T-helper 17 cell (primary cell): ENCODE results near the gene KRTAP3-2. TPM values are rescaled to one million over a fixed set of nuclear protein-coding genes. Genes with fewer than 3 reads are reported as not detected.

Source experiments
- ATAC-seq: fragments of 150-1000 bp; cut with Tn5 transposase; 2 replicates; pipeline ENCODE4 v1.10.0; 2021; ENCODE audit warnings: mild to moderate bottlenecking, moderate library complexity
- DNase-seq, 3 donors: peaks; one replicate each; pipeline versions ENCODE4 v3.0.0 to v3.0.0-alpha.2; 2020 to 2021
- H3K9me3 ChIP-seq: one replicate; pipeline ENCODE4 v1.7.0; 2013; ENCODE audit warnings: low read length, mild to moderate bottlenecking; ENCODE audit not compliant: control insufficient read depth, poor library complexity, severe bottlenecking
- H3K27ac Mint-ChIP-seq: one replicate; pipeline ENCODE4 v1.8.0; 2022; ENCODE audit warnings: mild to moderate bottlenecking, moderate library complexity, mixed read lengths
- H3K27me3 Mint-ChIP-seq: one replicate; pipeline ENCODE4 v1.8.0; 2022; ENCODE audit warnings: mixed read lengths
- H3K36me3 Mint-ChIP-seq: one replicate; pipeline ENCODE4 v1.8.0; 2022; ENCODE audit warnings: low read depth, mixed read lengths
- H3K4me1 Mint-ChIP-seq: one replicate; pipeline ENCODE4 v1.8.0; 2022; ENCODE audit warnings: mild to moderate bottlenecking, mixed read lengths
- H3K4me3 Mint-ChIP-seq: one replicate; pipeline ENCODE4 v1.8.0; 2022; ENCODE audit warnings: mild to moderate bottlenecking, moderate library complexity, mixed read lengths
- total RNA-seq, 4 donors: library from RNA in 2 of 4; stranded (reverse) in 2 of 4; gene quantifications; one replicate each; pipeline ENCODE4 v1.2.3 and lab custom pipeline; 2022 to 2026

Gene KRTAP3-2
- total RNA-seq, 2 donors from 2014 or later = not detected

DNA sequence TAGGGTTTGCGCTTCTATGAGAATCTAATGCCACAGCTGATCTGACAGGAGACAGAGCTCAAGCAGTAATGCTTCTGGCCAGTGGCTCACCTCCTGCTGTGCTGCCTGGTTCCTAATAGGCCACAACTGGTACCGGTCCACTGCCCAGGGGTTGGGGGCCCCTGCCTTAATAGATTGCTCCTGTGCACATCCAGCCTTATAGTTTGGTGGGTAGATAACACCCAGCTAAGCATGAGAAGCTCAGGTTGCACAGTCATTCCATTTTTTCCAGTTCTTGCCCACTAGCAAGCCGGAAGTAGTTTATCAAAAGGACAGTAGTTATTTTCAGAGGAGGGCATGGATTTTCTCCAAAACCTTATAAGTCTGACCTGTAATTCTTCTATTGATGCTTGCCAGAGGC is 19.7 kb upstream of the KRTAP3-2 start:
- no peak overlapping the region for H3K4me3 Mint-ChIP-seq
- no peak for DNase-seq
- H3K4me1 Mint-ChIP-seq = no peaks in the 10 kb centered on the region
- H3K9me3 ChIP-seq = no peaks in the 10 kb centered on the region
- peaks cover 49% of the 10 kb centered on the region for H3K27me3 Mint-ChIP-seq
- no peak overlapping the region for H3K27ac Mint-ChIP-seq
- no peaks in the 10 kb centered on the region for H3K36me3 Mint-ChIP-seq
- ATAC-seq = no peak

DNA sequence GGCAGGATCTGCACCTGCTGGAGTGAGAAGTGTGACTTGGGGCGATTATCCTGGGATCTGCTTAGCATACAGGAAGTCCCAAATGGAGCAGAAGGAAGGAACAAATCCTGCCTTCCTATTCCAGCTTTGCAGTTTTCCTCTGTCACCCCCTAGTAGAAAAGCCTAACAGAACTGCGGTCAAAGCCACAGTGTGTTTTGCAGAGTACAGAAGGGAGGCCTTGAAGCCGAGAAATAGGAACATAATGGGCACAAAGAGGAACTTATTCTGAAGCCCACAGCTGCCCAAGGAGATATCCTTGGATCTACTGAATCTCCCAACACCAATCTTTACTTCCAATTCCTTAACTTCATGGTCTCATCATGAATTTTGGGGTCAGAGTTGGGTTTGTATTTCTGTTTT is 18.8 kb upstream of the KRTAP3-2 start:
- peaks cover 43% of the 10 kb centered on the region for H3K27me3 Mint-ChIP-seq
- H3K36me3 Mint-ChIP-seq = no peaks in the 10 kb centered on the region
- H3K27ac Mint-ChIP-seq = no peak overlapping the region
- no peaks in the 10 kb centered on the region for H3K4me1 Mint-ChIP-seq
- H3K4me3 Mint-ChIP-seq = no peak overlapping the region
- ATAC-seq = no peak
- DNase-seq = no peak
- no peaks in the 10 kb centered on the region for H3K9me3 ChIP-seq

DNA sequence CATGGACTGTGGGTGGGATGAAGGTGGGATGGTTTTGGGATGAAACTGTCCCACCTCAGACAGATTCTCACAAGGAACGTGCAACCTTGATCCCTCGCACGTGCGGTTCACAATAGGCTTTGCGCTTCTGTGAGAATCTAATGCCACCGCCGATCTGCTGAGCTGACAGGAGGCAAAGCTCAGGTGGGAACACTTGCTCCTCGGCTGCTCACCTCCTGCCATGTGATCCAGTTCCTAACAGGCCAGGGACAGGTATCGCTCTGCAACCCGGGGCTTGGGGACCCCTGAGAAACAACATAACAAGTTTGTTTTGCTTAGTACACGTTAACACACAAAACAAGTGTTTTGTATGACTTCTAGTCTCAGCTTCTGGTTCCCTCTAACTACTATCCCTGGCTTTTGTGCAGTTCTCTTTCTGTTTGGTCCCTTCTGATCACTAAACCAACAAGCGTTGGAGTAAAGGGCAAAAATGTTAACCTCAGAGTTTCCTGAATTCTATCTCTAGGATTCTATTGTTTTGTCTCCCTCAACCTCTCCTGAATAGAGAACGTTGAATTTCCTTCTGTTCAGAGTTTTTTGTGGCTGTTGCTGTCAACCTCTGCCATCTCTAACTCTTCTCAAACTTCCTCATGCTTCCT is 17.0 kb upstream of the KRTAP3-2 start:
- no peaks in the 10 kb centered on the region for H3K36me3 Mint-ChIP-seq
- H3K4me1 Mint-ChIP-seq = no peaks in the 10 kb centered on the region
- peaks cover 28% of the 10 kb centered on the region for H3K27me3 Mint-ChIP-seq

DNA sequence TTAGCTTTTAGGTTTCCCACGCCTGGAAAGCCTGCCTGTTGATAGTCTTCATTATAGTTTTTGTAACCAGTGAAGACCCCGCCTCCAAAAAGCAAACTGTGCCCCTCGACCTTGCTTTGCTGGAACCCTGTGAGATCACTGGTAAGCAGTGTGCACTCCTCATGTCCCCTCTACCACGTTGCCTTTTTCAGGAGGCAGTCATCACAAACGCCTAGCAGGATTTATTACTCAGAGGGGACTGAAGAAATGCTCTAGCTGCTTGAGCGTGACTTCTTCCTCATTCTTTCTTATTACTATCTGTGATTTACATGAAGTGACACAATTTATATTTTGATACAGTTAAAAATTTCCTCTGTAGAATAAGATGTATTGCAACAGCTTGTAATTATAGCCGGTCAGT is 15.7 kb upstream of the KRTAP3-2 start:
- Mint-ChIP-seq H3K27ac (no peak overlapping the region), H3K4me3 (no peak overlapping the region), H3K27me3 (peaks cover 28% of the 10 kb centered on the region), H3K36me3 (no peaks in the 10 kb centered on the region), H3K4me1 (no peaks in the 10 kb centered on the region)
- no peaks in the 10 kb centered on the region for H3K9me3 ChIP-seq
- DNase-seq (no peak), ATAC-seq (no peak)

More for the DNA sequence above, 17.0 kb upstream of the KRTAP3-2 start:
- no peak overlapping the region for H3K4me3 Mint-ChIP-seq
- no peaks in the 10 kb centered on the region for H3K9me3 ChIP-seq
- H3K27ac Mint-ChIP-seq = no peak overlapping the region
- ATAC-seq = no peak
- DNase-seq = no peak

DNA sequence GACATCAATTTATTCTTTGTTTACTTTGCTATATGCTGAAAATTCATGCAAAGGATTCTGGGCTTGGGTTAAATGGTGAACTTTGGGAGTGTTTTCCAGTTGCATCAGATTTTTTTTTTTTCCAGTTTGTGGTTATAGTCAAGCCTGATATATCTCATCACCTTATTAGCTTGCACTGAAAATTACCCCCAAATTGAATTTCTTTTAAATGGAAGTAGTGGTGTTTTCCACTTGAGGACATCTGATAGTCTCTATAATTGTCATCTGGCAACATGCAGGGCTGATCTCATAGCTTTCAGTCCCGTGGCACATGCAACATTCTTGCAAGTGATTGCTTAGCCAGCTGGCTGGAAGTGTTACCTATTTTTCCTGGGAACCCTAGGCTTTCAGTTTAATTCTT is 13.9 kb upstream of the KRTAP3-2 start:
- H3K36me3 Mint-ChIP-seq = no peaks in the 10 kb centered on the region
- H3K27me3 Mint-ChIP-seq = peaks cover 32% of the 10 kb centered on the region
- DNase-seq (no peak), ATAC-seq (no peak)
- no peaks in the 10 kb centered on the region for H3K9me3 ChIP-seq
- H3K4me1 Mint-ChIP-seq = no peaks in the 10 kb centered on the region
- H3K4me3 Mint-ChIP-seq = no peak overlapping the region
- no peak overlapping the region for H3K27ac Mint-ChIP-seq

DNA sequence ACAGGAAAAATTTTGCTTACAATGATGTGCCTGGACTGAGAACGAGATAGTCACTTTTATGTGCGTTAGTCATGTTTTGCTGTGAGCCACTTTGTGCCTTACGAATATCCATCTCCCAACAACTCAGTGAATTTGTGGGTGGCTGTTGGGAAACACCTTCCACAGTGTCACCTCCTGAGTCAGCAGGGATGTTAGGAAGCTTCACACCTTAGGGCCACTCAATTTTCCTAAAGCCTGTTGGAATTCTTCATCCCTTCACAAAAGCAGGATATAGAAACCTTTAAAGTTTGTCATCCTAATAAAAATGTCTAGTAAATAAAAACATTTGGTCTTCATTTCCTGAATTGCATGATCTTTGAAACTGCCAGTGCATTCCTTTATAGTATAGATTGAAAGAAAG is 13.5 kb upstream of the KRTAP3-2 start:
- H3K4me3 Mint-ChIP-seq = no peak overlapping the region
- H3K4me1 Mint-ChIP-seq = no peaks in the 10 kb centered on the region
- H3K9me3 ChIP-seq = no peaks in the 10 kb centered on the region
- H3K27ac Mint-ChIP-seq = no peak overlapping the region
- ATAC-seq (no peak), DNase-seq (no peak)
- H3K36me3 Mint-ChIP-seq = no peaks in the 10 kb centered on the region
- H3K27me3 Mint-ChIP-seq = peaks cover 36% of the 10 kb centered on the region

DNA sequence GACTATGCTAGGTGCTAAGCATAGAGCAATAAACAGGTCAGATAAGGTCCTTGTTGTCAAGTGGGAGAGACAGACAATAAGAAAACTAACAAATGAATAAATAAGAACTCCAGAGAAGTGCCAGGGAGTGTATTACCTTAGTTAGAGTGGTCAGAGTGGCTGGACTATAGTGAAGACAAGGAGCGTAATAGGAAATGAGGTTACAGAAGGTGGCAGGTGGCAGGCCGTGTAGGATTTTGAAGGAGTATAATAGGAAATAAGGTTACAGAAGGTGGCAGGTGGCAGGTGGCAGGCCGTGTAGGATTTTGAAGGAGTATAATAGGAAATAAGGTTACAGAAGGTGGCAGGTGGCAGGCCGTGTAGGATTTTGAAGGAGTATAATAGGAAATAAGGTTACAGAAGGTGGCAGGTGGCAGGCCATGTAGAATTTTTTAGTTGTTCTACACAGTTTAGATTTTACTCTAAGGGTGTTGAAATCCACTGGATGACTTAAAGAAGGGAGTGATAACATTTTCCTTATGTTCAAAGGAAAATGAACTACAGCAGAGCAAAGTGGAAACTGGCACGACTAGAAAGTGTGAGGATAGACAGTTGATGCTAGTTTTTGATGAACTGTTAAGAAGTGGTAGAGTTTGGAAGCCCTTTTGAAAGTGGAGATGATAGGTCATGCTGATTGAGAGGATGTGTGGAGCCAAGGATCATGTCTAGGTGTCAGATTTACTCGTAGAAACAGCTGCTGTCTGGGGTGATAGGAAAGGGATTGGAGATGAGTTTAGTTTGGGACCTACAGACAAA is 12.8 kb upstream of the KRTAP3-2 start:
- Mint-ChIP-seq H3K4me3 (no peak overlapping the region), H3K27me3 (peaks cover 32% of the 10 kb centered on the region), H3K4me1 (no peaks in the 10 kb centered on the region), H3K36me3 (no peaks in the 10 kb centered on the region), H3K27ac (no peak overlapping the region)
- ATAC-seq = no peak
- no peaks in the 10 kb centered on the region for H3K9me3 ChIP-seq
- no peak for DNase-seq

DNA sequence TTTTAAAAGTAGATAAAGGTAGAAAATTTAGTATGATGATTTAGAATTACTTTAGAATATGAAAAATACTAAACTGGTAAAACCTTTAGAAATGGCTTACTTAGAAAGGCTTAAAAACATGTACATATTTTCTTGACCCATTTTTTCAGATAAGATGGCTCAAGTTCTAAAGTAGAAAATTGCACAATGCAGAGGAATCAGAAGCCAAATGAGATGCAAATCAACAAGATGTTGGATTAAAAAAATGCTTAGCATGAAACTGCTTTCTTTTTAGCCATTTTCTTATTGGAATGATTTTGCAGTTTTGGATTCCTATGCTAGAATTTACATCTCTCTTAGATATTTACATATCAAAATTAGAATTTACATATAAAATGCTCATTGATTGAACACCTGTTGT is 10.7 kb upstream of the KRTAP3-2 start:
- Mint-ChIP-seq H3K27me3 (peaks cover 17% of the 10 kb centered on the region), H3K36me3 (no peaks in the 10 kb centered on the region), H3K4me3 (no peak overlapping the region), H3K4me1 (no peaks in the 10 kb centered on the region), H3K27ac (no peak overlapping the region)
- H3K9me3 ChIP-seq = no peaks in the 10 kb centered on the region
- no peak for ATAC-seq
- no peak for DNase-seq

DNA sequence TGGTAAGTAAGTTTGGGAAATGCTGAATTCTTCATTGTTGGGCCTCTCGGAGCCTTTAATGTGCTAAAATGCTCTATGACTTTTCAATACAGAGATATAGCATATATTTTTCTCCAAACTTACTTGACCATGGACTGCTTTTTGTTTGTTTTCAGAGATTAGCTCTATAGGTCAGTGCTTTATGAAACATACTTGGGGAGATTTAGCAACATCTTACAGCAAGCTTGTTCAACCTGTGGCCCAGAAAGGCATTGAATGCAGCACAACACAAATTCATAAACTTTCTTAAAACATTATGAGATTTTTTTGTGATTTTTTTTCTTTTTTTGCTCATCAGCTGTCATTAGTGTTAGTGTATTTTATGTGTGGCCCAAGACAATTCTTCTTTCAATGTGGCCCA is 10.2 kb upstream of the KRTAP3-2 start:
- Mint-ChIP-seq H3K27ac (no peak overlapping the region), H3K4me3 (no peak overlapping the region), H3K4me1 (no peaks in the 10 kb centered on the region), H3K36me3 (no peaks in the 10 kb centered on the region), H3K27me3 (peaks cover 12% of the 10 kb centered on the region)
- DNase-seq (no peak), ATAC-seq (no peak)
- no peaks in the 10 kb centered on the region for H3K9me3 ChIP-seq

DNA sequence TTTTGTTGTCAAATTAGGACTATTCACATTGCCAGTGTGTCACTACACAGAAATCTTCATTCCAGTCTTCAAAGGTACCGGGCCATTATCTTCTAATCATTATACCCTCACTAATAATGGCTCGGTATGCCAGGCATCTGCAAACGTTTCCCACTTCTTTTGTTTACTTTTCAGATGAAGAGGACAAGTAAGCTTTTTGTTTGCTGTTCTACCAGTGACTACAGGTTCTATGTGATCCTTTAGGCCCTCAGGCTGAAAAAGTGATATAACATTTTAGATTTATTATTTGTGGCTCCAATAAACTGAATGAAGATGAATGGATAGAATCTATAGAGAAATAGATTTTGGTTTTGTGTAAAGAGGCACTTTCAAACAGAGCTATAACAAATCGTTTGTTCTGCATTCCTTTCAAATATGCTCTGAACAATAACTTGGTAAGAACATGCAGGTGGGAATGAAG is 9.6 kb upstream of the KRTAP3-2 start:
- no peak overlapping the region for H3K27ac Mint-ChIP-seq
- H3K36me3 Mint-ChIP-seq = no peaks in the 10 kb centered on the region
- DNase-seq = no peak
- peaks cover 11% of the 10 kb centered on the region for H3K27me3 Mint-ChIP-seq
- no peak overlapping the region for H3K4me3 Mint-ChIP-seq
- H3K4me1 Mint-ChIP-seq = no peaks in the 10 kb centered on the region
- no peaks in the 10 kb centered on the region for H3K9me3 ChIP-seq
- no peak for ATAC-seq

DNA sequence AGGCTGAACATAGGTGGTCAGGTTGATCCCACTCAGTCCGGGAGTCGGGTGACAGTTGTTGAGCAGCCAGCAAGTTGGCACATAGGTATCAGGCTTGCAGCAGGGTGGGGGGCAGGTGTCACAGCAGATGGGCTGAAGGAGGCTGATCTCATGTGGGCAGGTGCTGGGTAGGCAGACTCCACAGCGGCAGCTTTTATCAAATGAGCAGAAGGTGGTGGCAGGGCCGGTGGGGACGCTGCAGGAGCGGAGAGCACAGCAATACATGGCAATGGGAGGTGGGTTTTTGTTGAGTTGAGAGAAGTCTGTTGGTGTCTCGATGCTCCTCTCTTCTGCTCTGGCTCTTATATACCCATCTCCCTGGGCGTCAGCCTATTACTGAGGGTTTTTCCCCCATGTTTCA is 9.1 kb upstream of the KRTAP3-2 start, which contains the start of gene KRTAP3-1:
TSS of gene KRTAP3-1 (minus strand) at position 318 of the 400 bp plus-strand sequence. CDS start at position 264, 54 bp downstream.
- H3K27ac Mint-ChIP-seq = peak within 1 kb of the TSS; percentile 61
- no peaks in the 10 kb centered on the region for H3K36me3 Mint-ChIP-seq
- DNase-seq = no peak
- peaks cover 16% of the 10 kb centered on the region for H3K27me3 Mint-ChIP-seq
- H3K9me3 ChIP-seq = no peaks in the 10 kb centered on the region
- no peak for ATAC-seq
- no peak within 1 kb of the TSS for H3K4me3 Mint-ChIP-seq
- H3K4me1 Mint-ChIP-seq = no peaks in the 10 kb centered on the region

DNA sequence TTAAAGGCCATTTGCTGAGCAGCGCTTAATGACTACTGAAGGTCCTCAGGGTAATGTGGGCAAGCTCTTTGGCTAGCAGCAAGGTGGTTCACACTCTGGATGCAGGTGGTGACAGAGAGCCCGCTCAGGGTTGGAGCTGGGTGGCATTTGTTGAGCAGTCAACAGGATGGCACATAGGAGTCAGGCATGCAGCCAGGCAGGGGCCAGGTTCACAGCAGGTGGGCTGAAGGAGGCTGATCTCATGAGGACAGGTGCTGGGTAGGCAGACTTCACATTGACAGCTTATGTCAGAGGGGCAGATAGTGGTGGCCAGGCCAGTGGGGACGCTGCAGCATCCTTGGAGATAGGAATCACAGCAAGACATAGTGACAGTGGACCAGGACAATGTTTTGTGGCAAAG is 4.7 kb upstream of the KRTAP3-2 start:
- no peak overlapping the region for H3K4me3 Mint-ChIP-seq
- H3K9me3 ChIP-seq = no peaks in the 10 kb centered on the region
- no peak for DNase-seq
- peaks cover 45% of the 10 kb centered on the region for H3K27me3 Mint-ChIP-seq
- H3K36me3 Mint-ChIP-seq = no peaks in the 10 kb centered on the region
- H3K27ac Mint-ChIP-seq = no peak overlapping the region
- no peaks in the 10 kb centered on the region for H3K4me1 Mint-ChIP-seq
- ATAC-seq = no peak

DNA sequence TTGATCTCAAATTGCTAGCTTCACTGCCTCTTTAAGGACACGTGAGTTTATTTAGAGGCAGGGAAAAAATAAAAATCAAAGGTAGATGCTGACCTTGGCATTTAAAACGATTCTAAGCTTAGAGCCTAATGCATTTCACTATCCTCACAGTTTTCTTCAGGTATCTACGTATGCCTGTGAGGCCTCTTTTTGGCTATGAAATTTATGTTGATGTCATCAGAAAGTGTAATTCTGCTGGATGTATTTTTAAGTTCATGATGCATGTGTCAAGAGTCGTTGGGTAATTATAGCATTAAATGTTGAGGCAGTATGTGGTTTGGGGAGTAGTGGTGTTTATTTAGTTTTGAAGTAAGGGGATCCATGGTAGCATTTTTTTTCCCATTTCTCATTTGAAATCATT is 4.2 kb upstream of the KRTAP3-2 start:
- H3K27me3 Mint-ChIP-seq = peaks cover 49% of the 10 kb centered on the region
- ATAC-seq = no peak
- H3K9me3 ChIP-seq = no peaks in the 10 kb centered on the region
- no peak for DNase-seq
- H3K4me1 Mint-ChIP-seq = no peaks in the 10 kb centered on the region
- H3K4me3 Mint-ChIP-seq = no peak overlapping the region
- no peak overlapping the region for H3K27ac Mint-ChIP-seq
- H3K36me3 Mint-ChIP-seq = no peaks in the 10 kb centered on the region

DNA sequence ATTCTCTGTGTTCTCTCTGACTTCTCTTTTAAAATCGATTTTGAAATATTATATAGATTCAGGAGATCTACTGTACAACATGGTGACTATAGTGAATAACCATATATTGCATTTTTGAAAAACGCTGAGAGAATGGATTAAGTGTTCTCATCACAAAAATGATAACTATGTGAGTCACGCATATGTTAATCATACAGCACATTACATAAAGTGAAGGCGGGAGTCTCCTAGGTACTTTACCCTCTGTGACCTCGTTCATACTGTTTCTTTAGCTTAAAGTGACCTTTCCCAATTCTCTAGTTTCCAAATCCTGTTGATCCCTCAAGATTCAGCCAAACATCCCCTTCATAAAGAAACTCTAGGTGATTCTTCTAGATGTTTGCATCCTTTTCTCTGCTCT is 3.1 kb upstream of the KRTAP3-2 start:
- H3K4me3 Mint-ChIP-seq = no peak overlapping the region
- peaks cover 50% of the 10 kb centered on the region for H3K27me3 Mint-ChIP-seq

More for the DNA sequence above, 3.1 kb upstream of the KRTAP3-2 start:
- DNase-seq (no peak), ATAC-seq (no peak)
- H3K36me3 Mint-ChIP-seq = peaks cover 3% of the 10 kb centered on the region
- no peak overlapping the region for H3K27ac Mint-ChIP-seq
- no peaks in the 10 kb centered on the region for H3K9me3 ChIP-seq
- H3K4me1 Mint-ChIP-seq = no peaks in the 10 kb centered on the region
